HepG2 (cell line): ENCODE results near the gene PPCDC.

ENCODE experiments used
- EZH2 ChIP-seq: conservative IDR thresholded peaks from 2 replicates; pipeline ENCODE4 v1.6.1; 2012; ENCODE audit warnings: mild to moderate bottlenecking, low read depth, low read length, moderate library complexity
- HOXA3 ChIP-seq: sonication (generic); formaldehyde crosslinking; IDR thresholded peaks from 2 replicates; pipeline ENCODE4 v1.5.0; 2020; ENCODE audit warnings: missing genetic modification reagents
- PATZ1 ChIP-seq: sonication (generic); formaldehyde crosslinking; IDR thresholded peaks from 2 replicates; pipeline ENCODE4 v1.4.0; 2020; ENCODE audit warnings: missing genetic modification reagents
- RARG ChIP-seq: sonication (generic); formaldehyde crosslinking; IDR thresholded peaks from 2 replicates; pipeline ENCODE4 v1.4.0; 2020; ENCODE audit warnings: low read depth, mild to moderate bottlenecking, missing genetic modification reagents
- RNF2 ChIP-seq: fragments of 450-650 bp; conservative IDR thresholded peaks from 2 replicates; pipeline ENCODE4 v1.6.1; 2016; ENCODE audit warnings: low read depth
- ZFP36L2 ChIP-seq: sonication (generic); formaldehyde crosslinking; IDR thresholded peaks from 2 replicates; pipeline ENCODE4 v1.4.0; 2020; ENCODE audit warnings: missing genetic modification reagents
- ZNF263 ChIP-seq: sonication (generic); formaldehyde crosslinking; IDR thresholded peaks from 2 replicates; pipeline ENCODE4 v1.4.0; 2020; ENCODE audit warnings: missing genetic modification reagents
- ZNF317 ChIP-seq: sonication (generic); formaldehyde crosslinking; IDR thresholded peaks from 2 replicates; pipeline ENCODE4 v1.5.0; 2020; ENCODE audit warnings: mild to moderate bottlenecking, missing genetic modification reagents
- ZNF546 ChIP-seq: sonication (generic); formaldehyde crosslinking; conservative IDR thresholded peaks from 2 replicates; pipeline ENCODE4 v1.8.1; 2023; ENCODE audit warnings: mild to moderate bottlenecking, missing genetic modification reagents
- ZNF607 ChIP-seq: sonication (generic); formaldehyde crosslinking; IDR thresholded peaks from 2 replicates; pipeline ENCODE4 v1.5.1; 2020; ENCODE audit warnings: missing genetic modification reagents, mild to moderate bottlenecking, borderline replicate concordance
- ZNF747 ChIP-seq: sonication (generic); formaldehyde crosslinking; IDR thresholded peaks from 2 replicates; pipeline ENCODE4 v1.8.1; 2023; ENCODE audit warnings: missing genetic modification reagents, mild to moderate bottlenecking, borderline replicate concordance
- TF ChIP-seq, protein P1 (sequence below): conservative IDR thresholded peaks from 2 replicates; pipeline ENCODE4 v1.6.1; 2018; ENCODE audit warnings: missing genetic modification reagents

- TF ChIP-seq RNF2 (no peak), ZNF263 (CRISPR knock-in tag) (no peak), ZNF747 (no peak), ZNF607 (CRISPR knock-in tag) (no peak), ZNF317 (CRISPR knock-in tag) (no peak), ZNF546 (CRISPR knock-in tag) (no peak), PATZ1 (CRISPR knock-in tag) (no peak), ZFP36L2 (CRISPR knock-in tag) (no peak), RARG (CRISPR knock-in tag) (no peak), HOXA3 (CRISPR knock-in tag) (no peak), EZH2 (no peak)
- TF ChIP-seq, protein P1, sequence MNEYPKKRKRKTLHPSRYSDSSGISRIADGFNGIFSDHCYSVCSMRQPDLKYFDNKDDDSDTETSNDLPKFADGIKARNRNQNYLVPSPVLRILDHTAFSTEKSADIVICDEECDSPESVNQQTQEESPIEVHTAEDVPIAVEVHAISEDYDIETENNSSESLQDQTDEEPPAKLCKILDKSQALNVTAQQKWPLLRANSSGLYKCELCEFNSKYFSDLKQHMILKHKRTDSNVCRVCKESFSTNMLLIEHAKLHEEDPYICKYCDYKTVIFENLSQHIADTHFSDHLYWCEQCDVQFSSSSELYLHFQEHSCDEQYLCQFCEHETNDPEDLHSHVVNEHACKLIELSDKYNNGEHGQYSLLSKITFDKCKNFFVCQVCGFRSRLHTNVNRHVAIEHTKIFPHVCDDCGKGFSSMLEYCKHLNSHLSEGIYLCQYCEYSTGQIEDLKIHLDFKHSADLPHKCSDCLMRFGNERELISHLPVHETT = no peak
These were observed 26.2 kb upstream of the PPCDC start for GRCh38 chr15:74997141-74997540.
